H1 (cell line): ENCODE measurements around the gene LMTK2.

Source experiments
- EGR1 ChIP-seq: IDR thresholded peaks from 2 replicates; pipeline ENCODE4 v1.6.1; 2011; ENCODE audit warnings: low read depth, low read length, borderline replicate concordance
- EZH2 ChIP-seq: fragments of 200-600 bp; sonication (generic); IDR thresholded peaks from 2 replicates; pipeline ENCODE4 v1.7.1; 2012; ENCODE audit warnings: low read depth, mild to moderate bottlenecking, moderate library complexity, low read length, inconsistent platforms; ENCODE audit not compliant: severe bottlenecking
- HDAC6 ChIP-seq: IDR thresholded peaks from one replicate; pipeline ENCODE4 v1.7.1; 2012; ENCODE audit warnings: low read depth, mild to moderate bottlenecking, inconsistent platforms, low read length, moderate library complexity
- JUND ChIP-seq: IDR thresholded peaks from 2 replicates; pipeline ENCODE4 v1.6.1; 2011; ENCODE audit warnings: mild to moderate bottlenecking, improper control_type of control experiment, low read length

DNA sequence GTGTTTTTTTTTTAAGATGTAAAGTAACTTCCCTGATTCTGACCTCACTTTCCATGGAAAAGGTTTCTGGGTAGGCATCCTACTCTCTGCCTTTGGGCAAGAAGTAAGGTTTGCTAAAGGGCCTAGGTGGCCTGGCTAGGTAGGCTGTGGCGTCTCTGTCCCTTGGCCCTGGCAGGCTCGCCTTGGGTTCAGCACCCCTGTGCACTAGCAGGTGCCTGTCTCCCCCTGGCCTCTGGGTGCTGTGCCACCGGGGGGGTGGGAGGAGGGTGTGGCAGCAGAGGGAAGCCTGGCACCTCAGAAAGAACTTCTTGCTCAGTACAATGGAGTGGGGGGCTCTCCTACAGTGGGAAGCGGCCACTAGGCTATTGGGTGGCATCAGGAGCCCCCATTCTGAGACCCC lies 131.4 kb downstream of the LMTK2 start:
- TF ChIP-seq EGR1 (no peak), JUND (no peak), EZH2 (no peak), HDAC6 (no peak)
